Right atrium auricular region (tissue), 2 donors: ENCODE results near the gene FKRP. TPM values are rescaled to one million over a fixed set of nuclear protein-coding genes. Genes with fewer than 3 reads are reported as not detected.

Experiments
- DNase-seq: peaks from one replicate; pipeline ENCODE4 v3.0.0-alpha.2; 2019; ENCODE audit warnings: low spot score
- H3K27ac ChIP-seq, 2 donors: fragments of 200-600 bp; sonication (generic); 1 replicate in 1 of 2; 2 replicates in 1 of 2; pipeline ENCODE4 v1.5.1; 2016 to 2019
- H3K27me3 ChIP-seq, 2 donors: fragments of 200-600 bp; sonication (generic); one replicate each; pipeline versions ENCODE4 v1.5.1 to v1.6.0; 2017 to 2019
- H3K36me3 ChIP-seq: fragments of 200-600 bp; sonication (generic); one replicate; pipeline ENCODE4 v1.5.1; 2016
- H3K4me1 ChIP-seq, 2 donors: fragments of 200-600 bp; sonication (generic); one replicate each; pipeline versions ENCODE4 v1.5.1 to v1.6.0; 2017 to 2019
- H3K4me3 ChIP-seq, 2 donors: fragments of 200-600 bp; sonication (generic); 1 replicate in 1 of 2; 2 replicates in 1 of 2; pipeline ENCODE4 v1.5.1; 2017 to 2019; ENCODE audit warnings: mild to moderate bottlenecking in 1 of 2, moderate library complexity in 1 of 2
- H3K9me3 ChIP-seq, 2 donors: fragments of 200-600 bp; sonication (generic); one replicate each; pipeline ENCODE4 v1.5.1; 2019
- total RNA-seq, 2 donors: library from RNA; depleted of rRNA; stranded (reverse); fragments of >200 nt; gene quantifications; one replicate each; pipeline ENCODE4 v1.1.0, GENCODE V29; 2016
- TF ChIP-seq, protein P1 (sequence below), 2 donors: fragments of 200-600 bp; sonication (generic); IDR thresholded peaks; one replicate each; pipeline ENCODE4 v1.5.1; 2019; ENCODE audit warnings: antibody characterized with exemption in 2 of 2

FKRP gene
- total RNA-seq, 2 donors from 2014 or later = 20.3 to 23.8 TPM

DNA sequence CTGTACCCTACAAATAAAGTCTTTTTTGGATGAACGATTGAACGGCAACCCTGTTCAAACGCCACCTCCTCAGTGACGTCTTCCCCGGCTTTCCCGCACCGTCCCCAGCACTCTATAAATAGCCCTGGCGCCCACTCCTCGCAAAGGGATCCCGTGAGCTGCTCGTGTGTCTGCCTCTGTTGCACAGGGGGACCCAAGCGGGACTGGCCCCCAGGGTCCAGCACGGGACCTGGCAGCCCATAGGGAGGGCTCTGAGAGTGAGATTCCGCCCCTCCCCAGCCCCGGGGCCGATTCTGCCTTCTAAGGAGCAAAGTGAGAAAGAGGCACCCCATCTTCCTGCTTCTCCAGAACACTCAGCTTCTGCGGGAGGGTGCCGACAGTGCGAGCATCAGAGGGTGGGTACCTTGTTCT is 8.1 kb upstream of the FKRP start:
- Histone ChIP-seq H3K4me3 (no peak overlapping the region), H3K4me1 (peaks cover 0 to 72% of the 10 kb centered on the region in 2 donors), H3K36me3 (peaks cover 35% of the 10 kb centered on the region), H3K9me3 (no peaks in the 10 kb centered on the region), H3K27ac (peak overlapping the region; percentile 49 to 82), H3K27me3 (no peaks in the 10 kb centered on the region)
- TF ChIP-seq, protein P1, sequence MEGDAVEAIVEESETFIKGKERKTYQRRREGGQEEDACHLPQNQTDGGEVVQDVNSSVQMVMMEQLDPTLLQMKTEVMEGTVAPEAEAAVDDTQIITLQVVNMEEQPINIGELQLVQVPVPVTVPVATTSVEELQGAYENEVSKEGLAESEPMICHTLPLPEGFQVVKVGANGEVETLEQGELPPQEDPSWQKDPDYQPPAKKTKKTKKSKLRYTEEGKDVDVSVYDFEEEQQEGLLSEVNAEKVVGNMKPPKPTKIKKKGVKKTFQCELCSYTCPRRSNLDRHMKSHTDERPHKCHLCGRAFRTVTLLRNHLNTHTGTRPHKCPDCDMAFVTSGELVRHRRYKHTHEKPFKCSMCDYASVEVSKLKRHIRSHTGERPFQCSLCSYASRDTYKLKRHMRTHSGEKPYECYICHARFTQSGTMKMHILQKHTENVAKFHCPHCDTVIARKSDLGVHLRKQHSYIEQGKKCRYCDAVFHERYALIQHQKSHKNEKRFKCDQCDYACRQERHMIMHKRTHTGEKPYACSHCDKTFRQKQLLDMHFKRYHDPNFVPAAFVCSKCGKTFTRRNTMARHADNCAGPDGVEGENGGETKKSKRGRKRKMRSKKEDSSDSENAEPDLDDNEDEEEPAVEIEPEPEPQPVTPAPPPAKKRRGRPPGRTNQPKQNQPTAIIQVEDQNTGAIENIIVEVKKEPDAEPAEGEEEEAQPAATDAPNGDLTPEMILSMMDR (IDR thresholded peaks at IDR 0.05) = no peak
- DNase-seq = no peak

DNA sequence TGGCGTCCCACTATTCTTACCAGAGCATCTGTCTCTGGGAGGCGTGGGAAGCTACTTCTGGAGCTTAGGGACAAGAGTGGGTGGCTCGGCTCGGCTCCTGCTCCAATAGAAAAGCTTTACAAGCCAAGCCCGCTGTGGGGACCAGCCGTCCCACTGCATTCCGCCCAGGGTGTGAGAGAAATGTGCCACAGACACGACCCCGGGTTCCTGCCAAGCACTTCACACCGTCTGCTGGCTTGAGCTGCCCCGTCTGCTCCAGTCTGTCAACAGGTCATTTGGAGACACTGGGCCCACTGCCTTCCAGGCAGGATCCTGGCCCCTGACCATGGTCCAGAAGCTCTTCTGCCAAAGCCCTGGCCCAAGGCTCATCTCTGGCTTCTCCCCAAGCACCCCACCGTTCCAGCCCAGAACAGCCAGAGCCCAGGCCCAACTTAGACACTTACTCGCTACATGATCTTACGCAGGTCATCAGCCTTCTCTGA is 6.5 kb upstream of the FKRP start:
- no peaks in the 10 kb centered on the region for H3K9me3 ChIP-seq
- H3K27ac ChIP-seq = peak overlapping the region; percentile 82 to 89
- H3K27me3 ChIP-seq = no peaks in the 10 kb centered on the region
- DNase-seq = peak; percentile 85
- TF ChIP-seq, protein P1 (IDR thresholded peaks at IDR 0.05) = no peak
- H3K4me1 ChIP-seq = peaks cover 0 to 84% of the 10 kb centered on the region in 2 donors
- peaks cover 20% of the 10 kb centered on the region for H3K36me3 ChIP-seq
- H3K4me3 ChIP-seq = no peak overlapping the region

DNA sequence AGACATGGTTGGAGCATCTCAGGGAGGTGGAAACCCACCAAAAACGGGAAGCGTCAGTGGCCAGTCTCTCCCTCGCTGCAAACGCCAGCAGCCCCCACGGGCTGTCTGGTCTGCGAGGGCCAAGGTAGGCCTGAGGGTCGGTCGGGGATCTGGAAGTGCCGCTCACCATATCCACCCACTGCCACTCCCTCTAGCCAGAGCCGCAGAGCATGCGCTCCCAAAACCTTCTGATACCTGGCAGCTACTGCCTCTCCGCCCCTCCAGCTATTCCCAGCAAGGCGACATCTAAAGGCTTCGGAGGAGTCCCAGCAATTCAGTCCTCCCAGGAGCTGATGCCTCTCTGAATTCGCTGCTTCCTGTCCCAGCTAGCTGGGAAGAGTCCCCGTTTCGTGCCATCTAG is 4.4 kb upstream of the FKRP start:
- Histone ChIP-seq H3K36me3 (peaks cover 6% of the 10 kb centered on the region), H3K4me1 (peaks cover 0 to 85% of the 10 kb centered on the region in 2 donors), H3K9me3 (no peaks in the 10 kb centered on the region), H3K4me3 (no peak overlapping the region), H3K27ac (no peak overlapping the region), H3K27me3 (no peaks in the 10 kb centered on the region)
- no peak for DNase-seq
- TF ChIP-seq, protein P1 (IDR thresholded peaks at IDR 0.05) = no peak

DNA sequence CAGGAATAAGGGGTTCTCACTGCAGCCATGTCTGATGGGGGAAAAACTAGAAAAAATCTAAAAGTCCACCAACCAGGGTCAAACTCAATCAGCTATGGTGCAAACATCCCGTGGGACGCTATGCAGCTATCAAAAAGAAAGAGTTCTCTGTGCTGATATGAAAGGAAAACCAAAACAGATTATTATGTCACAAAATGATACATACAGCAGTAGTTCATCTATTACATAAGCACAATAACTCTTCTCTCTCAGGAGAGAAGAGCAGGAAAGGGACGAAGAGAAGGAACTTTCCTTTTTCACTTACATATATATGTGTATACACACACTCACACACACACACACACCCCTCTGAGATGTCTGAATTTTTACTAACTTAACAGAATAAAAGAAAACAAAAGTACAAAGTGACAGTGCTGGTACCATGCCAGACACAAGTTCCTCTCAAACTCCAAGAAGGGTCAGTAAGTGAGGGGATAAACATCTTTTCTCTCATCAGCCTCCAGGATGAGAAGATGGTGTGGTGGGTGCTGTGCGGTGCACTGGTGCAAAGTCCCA is 2.9 kb upstream of the FKRP start:
- H3K36me3 ChIP-seq = peaks cover 1% of the 10 kb centered on the region
- H3K9me3 ChIP-seq = no peaks in the 10 kb centered on the region
- no peak overlapping the region for H3K27ac ChIP-seq
- H3K4me3 ChIP-seq = no peak overlapping the region
- no peak for DNase-seq
- TF ChIP-seq, protein P1 (IDR thresholded peaks at IDR 0.05) = no peak
- H3K4me1 ChIP-seq = peaks cover 0 to 81% of the 10 kb centered on the region in 2 donors
- H3K27me3 ChIP-seq = no peaks in the 10 kb centered on the region

DNA sequence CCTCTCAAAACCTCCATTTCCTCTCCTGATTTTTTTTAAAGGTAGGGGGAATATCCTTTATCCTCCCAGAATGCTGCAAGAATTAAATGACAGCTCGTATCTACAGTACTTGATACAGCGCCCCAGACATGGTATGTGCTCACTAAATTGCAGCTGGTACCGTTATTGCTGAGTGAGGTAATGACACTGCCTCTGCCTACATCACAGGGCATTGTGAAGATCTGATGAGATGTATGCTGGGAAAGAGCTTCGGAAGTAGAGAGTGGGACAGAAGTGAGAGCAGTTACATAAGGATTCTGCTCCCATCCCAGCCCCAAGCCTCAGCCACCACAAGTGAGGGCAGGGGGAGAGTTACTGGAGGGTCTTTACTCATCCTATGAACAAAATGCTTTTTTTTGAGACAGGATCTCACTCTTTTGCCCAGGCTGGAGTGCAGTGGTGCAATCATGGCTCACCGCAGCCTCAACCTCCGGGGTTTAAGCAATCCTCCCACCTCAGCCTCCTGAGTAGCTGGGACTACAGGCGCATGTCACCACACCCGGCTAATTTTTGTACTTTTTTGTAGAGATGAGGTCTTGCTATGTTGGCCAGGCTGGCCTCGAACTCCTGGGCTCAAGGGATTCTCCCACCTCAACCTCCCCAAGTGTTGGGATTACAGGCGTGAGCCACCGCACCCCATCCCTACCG is 1.7 kb upstream of the FKRP start:
- Histone ChIP-seq H3K27me3 (no peaks in the 10 kb centered on the region), H3K4me3 (no peak overlapping the region), H3K9me3 (no peaks in the 10 kb centered on the region), H3K36me3 (no peaks in the 10 kb centered on the region), H3K27ac (no peak overlapping the region), H3K4me1 (peaks cover 0 to 69% of the 10 kb centered on the region in 2 donors)
- TF ChIP-seq, protein P1 (IDR thresholded peaks at IDR 0.05) = no peak
- DNase-seq = no peak
